Stimulated activated naive B cell treated with anti-CD40 and anti-IgM and Interleukin-4, amounts not matched to agents 10 μg/mL and 1 μg/mL and 100 μg/mL, for 72 hours (primary cell): ENCODE data around the gene STAT4.

Experiments
- ATAC-seq, 2 donors: fragments of 150-1000 bp; cut with Tn5 transposase; replicated peaks; 2 replicates each; pipeline ENCODE4 v1.10.0; 2021; ENCODE audit warnings: moderate library complexity in 1 of 2
- DNase-seq: peaks from one replicate; pipeline ENCODE4 v3.0.0; 2021
- H3K27ac Mint-ChIP-seq: one replicate; pipeline ENCODE4 v1.8.0; 2022; ENCODE audit warnings: mild to moderate bottlenecking, mixed read lengths
- H3K27me3 Mint-ChIP-seq, 2 donors: one replicate each; pipeline ENCODE4 v1.8.0; 2022; ENCODE audit warnings: mixed read lengths in 2 of 2
- H3K36me3 Mint-ChIP-seq, 2 donors: one replicate each; pipeline ENCODE4 v1.8.0; 2022; ENCODE audit warnings: mixed read lengths in 2 of 2, mild to moderate bottlenecking in 1 of 2
- H3K4me1 Mint-ChIP-seq, 2 donors: one replicate each; pipeline ENCODE4 v1.8.0; 2022; ENCODE audit warnings: mixed read lengths in 2 of 2, mild to moderate bottlenecking in 1 of 2
- H3K4me3 Mint-ChIP-seq, 2 donors: one replicate each; pipeline ENCODE4 v1.8.0; 2022; ENCODE audit warnings: mild to moderate bottlenecking in 2 of 2, mixed read lengths in 2 of 2, moderate library complexity in 1 of 2
- H3K9me3 Mint-ChIP-seq, 2 donors: one replicate each; pipeline ENCODE4 v1.8.0; 2022; ENCODE audit warnings: mixed read lengths in 2 of 2, mild to moderate bottlenecking in 1 of 2

The STAT4 gene

DNA sequence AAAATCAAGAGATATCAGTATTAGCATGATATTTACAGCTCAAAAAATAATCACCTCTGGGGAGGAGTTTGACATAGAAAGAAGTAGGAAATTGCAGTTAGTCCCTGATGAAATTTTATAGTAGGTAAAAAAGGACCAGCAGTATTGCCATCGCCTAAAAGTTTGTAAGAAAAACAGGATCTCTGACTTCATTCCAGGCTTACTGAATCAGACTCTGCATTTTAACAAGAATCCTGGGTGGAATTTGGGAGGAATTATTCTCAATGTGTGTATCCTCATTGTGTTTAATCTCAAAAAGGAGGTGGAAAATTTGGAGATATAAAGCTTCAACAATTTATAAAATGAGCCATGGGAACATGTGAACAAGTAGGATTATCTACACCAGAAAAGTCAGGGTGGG, 105.7 kb downstream of the STAT4 start:
- Mint-ChIP-seq H3K9me3 (peaks cover 0 to 5% of the 10 kb centered on the region in 2 donors), H3K27ac (no peak overlapping the region), H3K4me3 (no peak overlapping the region), H3K27me3 (peaks cover 7 to 9% of the 10 kb centered on the region in 2 donors), H3K36me3 (peaks cover 11 to 13% of the 10 kb centered on the region in 2 donors), H3K4me1 (no peaks in the 10 kb centered on the region)
- ATAC-seq (no peak), DNase-seq (no peak)

DNA sequence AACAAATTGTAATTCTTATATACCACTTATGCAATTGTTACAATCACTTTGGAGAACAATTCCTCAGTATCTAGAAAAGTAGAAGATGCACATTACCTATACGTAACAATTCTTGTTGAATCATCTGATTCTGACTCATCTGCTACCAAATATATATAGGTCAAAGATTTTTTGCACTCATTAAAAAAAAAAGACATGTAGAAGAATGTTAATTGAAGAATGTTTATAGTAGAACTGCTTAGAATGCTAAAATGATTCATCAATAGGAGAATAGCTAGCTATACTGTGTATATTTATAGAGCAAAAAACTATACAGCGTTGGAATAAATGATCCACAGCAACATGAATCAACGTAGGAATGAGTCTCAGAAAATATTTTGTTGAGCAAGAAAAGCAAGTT, 107.4 kb downstream of the STAT4 start:
- Mint-ChIP-seq H3K27me3 (peaks cover 7 to 9% of the 10 kb centered on the region in 2 donors), H3K4me1 (no peaks in the 10 kb centered on the region), H3K27ac (no peak overlapping the region), H3K36me3 (peaks cover 19 to 20% of the 10 kb centered on the region in 2 donors), H3K9me3 (peaks cover 0 to 5% of the 10 kb centered on the region in 2 donors), H3K4me3 (no peak overlapping the region)
- ATAC-seq (no peak), DNase-seq (no peak)

DNA sequence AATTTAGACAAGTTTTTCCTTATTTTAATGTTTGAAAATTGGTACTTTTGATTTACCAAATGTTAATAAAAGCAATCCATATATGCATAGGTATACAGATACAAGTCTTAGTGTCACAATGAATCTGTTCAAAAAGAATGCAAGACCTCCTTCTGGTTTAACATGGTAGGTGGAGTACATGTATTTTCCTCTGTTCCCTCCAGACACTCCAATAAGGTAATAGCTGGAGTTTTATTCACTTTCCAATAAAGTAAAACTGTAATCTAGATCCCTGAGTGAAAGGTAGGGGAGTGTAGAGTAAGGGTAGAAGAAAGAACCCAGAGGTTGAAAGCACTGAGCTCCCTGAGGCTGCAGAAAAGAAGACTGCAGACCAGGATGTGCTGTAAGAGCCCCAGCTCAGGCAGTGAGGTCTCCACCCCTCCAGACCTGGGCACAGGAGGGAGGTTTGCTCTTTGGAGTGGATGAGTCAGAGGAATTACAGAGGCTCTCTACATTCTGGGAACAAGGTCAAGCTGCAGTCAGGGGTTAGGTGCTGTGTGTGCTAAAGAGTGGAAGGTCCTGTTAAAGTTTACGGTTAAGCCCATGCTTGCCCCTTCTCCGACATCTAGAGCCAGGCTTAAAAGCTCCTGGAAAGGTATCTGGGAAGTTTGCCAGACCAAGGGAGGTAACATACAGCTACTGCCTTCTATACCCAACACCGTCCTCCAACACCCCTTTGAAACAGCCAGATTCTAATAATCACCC, 109.2 kb downstream of the STAT4 start:
- H3K9me3 Mint-ChIP-seq = peaks cover 0 to 5% of the 10 kb centered on the region in 2 donors
- H3K27me3 Mint-ChIP-seq = peaks cover 7 to 9% of the 10 kb centered on the region in 2 donors
- H3K36me3 Mint-ChIP-seq = peaks cover 24 to 31% of the 10 kb centered on the region in 2 donors
- H3K4me3 Mint-ChIP-seq = no peak overlapping the region
- ATAC-seq = no peak
- H3K4me1 Mint-ChIP-seq = peaks cover 0 to 1% of the 10 kb centered on the region in 2 donors
- no peak for DNase-seq
- no peak overlapping the region for H3K27ac Mint-ChIP-seq

DNA sequence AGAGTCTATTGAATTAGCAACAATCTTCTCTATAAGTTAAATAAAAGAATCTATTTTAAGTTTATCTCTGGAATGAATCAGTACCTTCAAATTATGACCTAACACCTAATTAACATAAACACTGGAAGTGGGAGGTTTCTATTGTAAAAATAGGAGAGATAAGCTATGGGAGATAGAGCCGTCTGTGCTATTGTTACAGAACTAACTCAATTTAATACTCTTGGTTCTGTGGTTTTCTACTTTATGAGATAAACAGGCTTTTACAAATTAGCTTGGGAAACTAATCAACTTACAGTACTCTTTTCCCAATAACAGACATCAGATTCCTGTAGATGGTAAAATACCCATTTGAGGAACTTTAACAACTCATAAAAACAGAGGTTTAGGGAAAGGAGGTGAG, 111.2 kb downstream of the STAT4 start:
- H3K36me3 Mint-ChIP-seq = peaks cover 27 to 34% of the 10 kb centered on the region in 2 donors
- H3K27me3 Mint-ChIP-seq = peaks cover 6 to 9% of the 10 kb centered on the region in 2 donors

DNA sequence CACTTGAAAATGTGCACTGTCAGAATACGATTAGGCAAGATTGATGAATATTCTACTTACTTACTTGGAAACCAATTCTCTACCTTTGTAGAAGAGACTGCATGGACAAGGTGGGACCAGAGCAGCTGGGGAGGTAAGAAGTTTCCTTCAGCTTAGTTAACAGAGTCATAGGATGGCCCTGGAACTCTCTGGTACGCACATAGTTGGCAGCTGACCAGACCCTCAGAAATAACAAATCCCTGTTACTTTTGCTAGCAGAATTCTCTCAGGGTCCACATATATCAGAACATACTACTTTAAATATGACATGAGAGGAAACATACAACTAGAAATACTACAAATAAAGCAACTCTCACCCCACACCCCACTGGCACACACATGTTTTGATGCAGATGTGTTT, 112.1 kb downstream of the STAT4 start:
- Mint-ChIP-seq H3K27me3 (peaks cover 0 to 9% of the 10 kb centered on the region in 2 donors), H3K4me3 (no peak overlapping the region), H3K27ac (no peak overlapping the region), H3K36me3 (peaks cover 24 to 32% of the 10 kb centered on the region in 2 donors), H3K9me3 (no peaks in the 10 kb centered on the region), H3K4me1 (peaks cover 0 to 1% of the 10 kb centered on the region in 2 donors)
- ATAC-seq = no peak
- no peak for DNase-seq

More for the DNA sequence above, 111.2 kb downstream of the STAT4 start:
- Mint-ChIP-seq H3K4me1 (peaks cover 0 to 1% of the 10 kb centered on the region in 2 donors), H3K9me3 (peaks cover 0 to 5% of the 10 kb centered on the region in 2 donors), H3K27ac (no peak overlapping the region), H3K4me3 (no peak overlapping the region)
- DNase-seq (no peak), ATAC-seq (no peak)

DNA sequence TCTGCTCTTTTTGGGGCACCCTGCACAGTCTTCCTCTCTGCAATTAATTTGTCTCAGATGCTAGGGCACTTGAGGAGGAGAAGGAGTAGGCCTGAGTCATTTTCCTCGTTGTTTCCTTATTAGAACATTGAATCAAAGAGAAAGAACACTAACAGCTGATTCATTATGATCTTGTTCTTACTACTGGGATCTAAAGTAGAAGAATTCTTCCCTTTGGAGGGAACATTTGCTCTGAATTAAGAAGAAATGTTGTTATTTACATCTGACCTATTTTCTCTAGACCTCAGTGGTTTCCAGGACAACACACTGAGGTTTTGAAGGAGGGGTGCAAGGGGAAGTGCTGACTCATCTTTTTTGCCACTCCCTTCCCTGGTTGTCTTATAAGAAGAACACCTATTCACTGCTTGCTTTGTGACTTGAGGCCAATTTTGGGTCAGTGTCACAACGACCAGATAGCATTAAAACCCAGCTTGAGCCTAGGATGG, 112.5 kb downstream of the STAT4 start:
- H3K4me3 Mint-ChIP-seq = no peak overlapping the region
- peaks cover 0 to 1% of the 10 kb centered on the region in 2 donors for H3K4me1 Mint-ChIP-seq
- H3K27ac Mint-ChIP-seq = no peak overlapping the region
- peaks cover 26 to 32% of the 10 kb centered on the region in 2 donors for H3K36me3 Mint-ChIP-seq
- no peaks in the 10 kb centered on the region for H3K9me3 Mint-ChIP-seq
- DNase-seq (no peak), ATAC-seq (no peak)
- H3K27me3 Mint-ChIP-seq = peaks cover 0 to 9% of the 10 kb centered on the region in 2 donors

DNA sequence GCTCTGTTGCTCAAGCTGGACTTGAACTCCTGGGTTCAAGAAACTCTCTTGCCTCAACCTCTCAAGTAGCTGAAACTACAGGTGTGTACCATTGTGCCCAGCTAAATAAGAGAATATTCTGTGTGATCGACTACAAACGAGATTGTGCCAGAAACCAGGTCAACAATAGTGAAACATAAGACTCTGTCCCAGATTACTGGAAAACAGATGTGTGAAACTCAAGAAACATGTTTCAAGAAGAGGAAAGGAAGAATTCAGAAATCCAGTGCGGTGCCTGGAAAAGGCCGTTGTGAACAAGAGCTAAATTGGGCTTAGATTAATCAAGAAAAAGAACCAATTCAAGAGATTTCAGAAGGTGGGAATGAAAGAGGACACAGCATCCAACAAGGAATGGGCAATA, 113.4 kb downstream of the STAT4 start:
- no peak for DNase-seq
- no peak overlapping the region for H3K27ac Mint-ChIP-seq
- H3K4me3 Mint-ChIP-seq = no peak overlapping the region

DNA sequence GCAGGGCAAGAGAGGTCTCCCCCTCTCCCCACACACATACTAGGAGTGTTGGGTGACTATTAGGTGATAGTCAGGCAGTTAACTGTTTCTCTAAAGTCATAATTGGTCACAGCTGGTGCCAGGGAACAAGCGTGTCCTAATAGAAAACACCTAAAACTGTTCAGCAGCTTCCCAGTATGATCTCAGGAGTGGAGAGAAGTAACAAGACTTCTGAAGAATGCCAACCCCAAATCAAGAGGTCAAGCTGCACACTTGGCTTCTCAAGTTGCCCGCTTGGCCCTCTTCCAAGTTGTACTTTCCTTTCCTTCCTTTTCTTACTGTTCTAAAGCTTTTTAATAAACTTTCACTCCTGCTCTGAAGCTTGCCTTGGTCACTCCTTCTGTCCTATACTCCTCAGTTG, 114.4 kb downstream of the STAT4 start:
- ATAC-seq = no peak
- no peak overlapping the region for H3K27ac Mint-ChIP-seq
- H3K27me3 Mint-ChIP-seq = no peaks in the 10 kb centered on the region

More for the DNA sequence above, 113.4 kb downstream of the STAT4 start:
- Mint-ChIP-seq H3K9me3 (no peaks in the 10 kb centered on the region), H3K27me3 (peaks cover 0 to 9% of the 10 kb centered on the region in 2 donors), H3K4me1 (peaks cover 0 to 1% of the 10 kb centered on the region in 2 donors), H3K36me3 (peaks cover 32 to 41% of the 10 kb centered on the region in 2 donors)
- ATAC-seq = no peak

DNA sequence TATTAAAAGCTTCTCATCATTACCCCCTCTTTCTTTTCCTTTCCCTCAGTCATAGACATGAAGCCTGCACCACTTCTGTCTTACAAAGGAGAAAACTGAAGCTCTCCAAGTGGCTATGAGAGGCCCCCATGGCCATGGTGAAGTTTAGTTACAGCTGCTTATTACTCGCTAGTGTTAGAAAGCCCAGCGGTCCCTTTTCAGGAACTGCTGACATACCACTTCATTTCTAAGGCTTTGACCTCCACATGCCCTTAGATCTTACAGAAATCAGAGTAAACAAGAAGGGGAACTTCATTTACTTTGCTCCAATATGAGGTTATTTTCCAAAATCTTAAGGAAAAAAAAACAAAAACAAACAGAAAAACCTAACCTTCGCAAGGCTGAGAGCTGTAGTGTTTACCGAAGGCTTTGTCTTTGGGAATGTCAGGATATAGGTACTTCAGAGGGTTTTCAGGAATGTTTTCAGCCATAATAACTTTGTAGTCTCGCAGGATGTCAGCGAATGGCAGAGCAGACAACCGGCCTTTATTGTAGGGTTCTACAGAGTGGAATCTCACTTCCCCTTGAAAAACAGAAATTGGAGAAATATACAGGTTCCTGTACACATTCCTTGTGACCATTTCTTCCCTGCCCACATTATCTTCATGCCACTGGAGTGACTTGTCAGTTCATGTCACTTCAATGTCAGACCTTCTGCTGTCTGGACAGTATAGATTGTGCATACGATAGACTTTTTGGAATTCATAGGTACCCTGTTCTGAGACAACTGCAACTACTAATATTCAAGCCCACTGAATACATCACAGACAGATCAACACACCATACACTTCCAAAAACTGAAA, 118.0 kb downstream of the STAT4 start:
- H3K4me1 Mint-ChIP-seq = peaks cover 4 to 6% of the 10 kb centered on the region in 2 donors
- no peak overlapping the region for H3K27ac Mint-ChIP-seq
- no peaks in the 10 kb centered on the region for H3K9me3 Mint-ChIP-seq
- H3K36me3 Mint-ChIP-seq = peaks cover 32 to 38% of the 10 kb centered on the region in 2 donors
- H3K4me3 Mint-ChIP-seq = no peak overlapping the region
- ATAC-seq (no peak), DNase-seq (no peak)
- H3K27me3 Mint-ChIP-seq = peaks cover 0 to 5% of the 10 kb centered on the region in 2 donors

More for the DNA sequence above, 114.4 kb downstream of the STAT4 start:
- no peaks in the 10 kb centered on the region for H3K9me3 Mint-ChIP-seq
- peaks cover 0 to 1% of the 10 kb centered on the region in 2 donors for H3K4me1 Mint-ChIP-seq
- DNase-seq = no peak
- no peak overlapping the region for H3K4me3 Mint-ChIP-seq
- peaks cover 33 to 36% of the 10 kb centered on the region in 2 donors for H3K36me3 Mint-ChIP-seq

DNA sequence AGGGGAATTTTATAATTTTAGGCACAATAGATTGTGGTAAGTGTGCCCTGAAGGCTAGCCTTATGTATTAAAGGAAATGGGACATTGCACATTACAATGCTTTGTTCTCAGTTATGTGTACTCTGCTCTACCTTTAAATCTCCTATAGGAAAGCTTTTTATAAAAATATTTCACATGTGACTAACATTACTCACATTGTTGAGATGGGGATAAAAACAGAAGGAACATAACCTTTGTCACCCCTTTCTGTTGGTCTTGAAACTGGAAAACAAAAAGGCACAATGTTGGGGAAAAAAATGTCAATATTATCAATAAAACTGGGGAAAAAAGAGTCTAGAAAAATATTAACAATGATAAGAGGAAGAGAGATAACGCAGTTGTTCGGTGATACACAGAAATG, 119.5 kb downstream of the STAT4 start:
- Mint-ChIP-seq H3K4me3 (no peak overlapping the region), H3K27ac (no peak overlapping the region), H3K36me3 (peaks cover 33 to 37% of the 10 kb centered on the region in 2 donors), H3K27me3 (peaks cover 0 to 5% of the 10 kb centered on the region in 2 donors), H3K4me1 (peaks cover 4 to 6% of the 10 kb centered on the region in 2 donors), H3K9me3 (no peaks in the 10 kb centered on the region)
- ATAC-seq = no peak
- DNase-seq = no peak

DNA sequence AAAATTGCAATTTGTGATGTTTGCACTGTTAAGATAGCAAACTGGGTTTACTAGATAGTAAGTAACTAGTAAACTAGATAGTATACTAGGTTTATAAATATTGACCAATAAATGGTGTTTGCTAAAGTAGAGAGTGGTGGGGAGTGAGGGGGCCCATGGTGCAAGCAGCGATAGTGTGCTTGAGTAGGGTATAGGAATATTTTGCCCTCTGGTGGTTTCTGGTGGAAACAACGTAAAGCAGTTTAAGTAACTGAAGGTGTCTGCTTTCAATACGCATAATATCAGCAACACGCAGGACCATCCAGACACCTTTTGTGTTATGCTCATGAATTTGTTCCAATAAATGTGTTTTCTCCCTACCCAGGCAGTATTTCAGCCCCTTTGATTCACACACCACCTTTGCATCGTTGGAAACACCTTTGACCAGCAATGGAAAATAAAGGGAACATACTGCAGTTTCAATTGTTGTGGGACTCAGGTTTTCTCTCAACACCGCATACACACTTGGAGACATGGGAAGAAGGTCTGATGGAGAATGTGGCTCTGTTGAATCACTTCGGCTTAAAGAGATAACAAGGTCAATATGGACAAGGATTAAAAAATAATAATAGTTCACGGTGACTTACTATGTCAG, 120.2 kb downstream of the STAT4 start:
- ATAC-seq (peak; percentile 73 to 76), DNase-seq (no peak)
- no peaks in the 10 kb centered on the region for H3K9me3 Mint-ChIP-seq
- H3K4me1 Mint-ChIP-seq = peaks cover 7 to 13% of the 10 kb centered on the region in 2 donors
- peaks cover 0 to 5% of the 10 kb centered on the region in 2 donors for H3K27me3 Mint-ChIP-seq
- H3K4me3 Mint-ChIP-seq = no peak overlapping the region
- H3K27ac Mint-ChIP-seq = no peak overlapping the region
- peaks cover 33 to 37% of the 10 kb centered on the region in 2 donors for H3K36me3 Mint-ChIP-seq

DNA sequence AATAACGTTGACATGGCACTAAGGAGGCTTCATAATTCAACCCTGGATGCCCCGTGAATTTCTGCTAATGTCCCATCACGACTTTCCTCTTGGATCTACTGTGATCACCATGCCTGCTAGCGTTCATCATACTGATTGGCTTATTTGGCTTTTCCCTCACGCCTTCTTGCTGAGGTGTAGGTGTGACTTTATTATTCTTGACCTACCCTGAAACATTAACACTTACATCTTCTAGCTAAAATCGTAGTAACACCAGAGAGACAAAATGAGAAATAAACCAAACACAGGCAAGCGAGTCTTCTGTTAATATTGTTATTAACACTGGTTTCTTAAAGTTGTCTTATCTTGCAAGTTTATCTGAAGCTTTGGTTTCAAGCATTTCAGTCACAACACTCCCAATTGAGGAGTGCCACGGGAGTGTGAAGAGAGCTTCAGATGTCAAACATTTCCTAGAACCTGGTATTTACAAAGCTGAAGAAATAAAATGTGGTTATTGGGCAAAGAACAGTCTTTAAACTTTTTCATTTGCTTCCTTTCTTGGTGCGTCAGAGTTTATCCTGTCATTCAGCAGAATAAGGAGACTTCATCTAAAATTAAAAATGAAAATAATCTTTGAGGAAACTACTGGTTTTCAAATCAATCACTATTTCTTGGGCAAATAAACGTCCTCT, 121.4 kb downstream of the STAT4 start:
- H3K27ac Mint-ChIP-seq = no peak overlapping the region
- no peak for ATAC-seq

DNA sequence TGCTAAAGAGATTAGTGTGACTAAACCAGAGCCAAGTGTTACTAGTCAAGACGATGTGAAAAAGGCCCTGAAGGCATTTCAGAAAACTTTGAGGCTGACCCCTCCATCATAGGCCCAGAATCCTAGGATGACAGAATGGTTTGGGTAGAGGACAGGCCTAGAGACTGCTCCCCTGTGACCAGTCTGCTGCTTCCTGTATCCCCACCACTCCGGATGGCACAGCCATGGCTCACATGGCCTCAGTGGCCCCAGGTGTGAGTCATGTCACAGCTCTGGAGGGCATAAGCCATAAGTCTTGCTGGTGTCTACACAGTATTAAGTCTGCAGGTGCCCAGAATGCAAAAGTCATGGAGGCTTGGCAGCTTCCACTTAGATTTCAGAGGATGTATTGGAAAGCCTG, 124.4 kb downstream of the STAT4 start:
- Mint-ChIP-seq H3K27me3 (peaks cover 0 to 5% of the 10 kb centered on the region in 2 donors), H3K36me3 (peaks cover 18 to 23% of the 10 kb centered on the region in 2 donors), H3K27ac (no peak overlapping the region), H3K4me1 (peaks cover 7 to 19% of the 10 kb centered on the region in 2 donors), H3K9me3 (no peaks in the 10 kb centered on the region), H3K4me3 (no peak overlapping the region)
- no peak for ATAC-seq
- no peak for DNase-seq

More for the DNA sequence above, 121.4 kb downstream of the STAT4 start:
- DNase-seq = no peak
- Mint-ChIP-seq H3K4me1 (peaks cover 7 to 19% of the 10 kb centered on the region in 2 donors), H3K9me3 (no peaks in the 10 kb centered on the region), H3K4me3 (no peak overlapping the region), H3K27me3 (peaks cover 0 to 5% of the 10 kb centered on the region in 2 donors), H3K36me3 (peaks cover 28 to 33% of the 10 kb centered on the region in 2 donors)
